Transverse colon (tissue), 4 donors: ENCODE measurements around the gene ISX. TPM values are rescaled to one million over a fixed set of nuclear protein-coding genes. Genes with fewer than 3 reads are reported as not detected.

Experiments
- DNase-seq: peaks from one replicate; pipeline ENCODE4 v3.0.0-alpha.2; 2019
- H3K27ac ChIP-seq, 4 donors: fragments of 200-600 bp; sonication (generic); 2 replicates each; pipeline ENCODE4 v1.5.1; 2016 to 2018; ENCODE audit warnings: inconsistent platforms in 4 of 4
- H3K27me3 ChIP-seq: fragments of 200-600 bp; sonication (generic); 2 replicates; pipeline ENCODE4 v1.5.1; 2017; ENCODE audit warnings: inconsistent platforms
- H3K36me3 ChIP-seq, 4 donors: fragments of 200-600 bp; sonication (generic); 2 replicates each; pipeline ENCODE4 v1.5.1; 2017 to 2019; ENCODE audit warnings: inconsistent platforms in 4 of 4
- H3K4me1 ChIP-seq, 4 donors: fragments of 200-600 bp; sonication (generic); 2 replicates each; pipeline ENCODE4 v1.5.1; 2017 to 2020; ENCODE audit warnings: inconsistent platforms in 4 of 4
- H3K4me3 ChIP-seq, 4 donors: fragments of 200-600 bp; sonication (generic); 1 replicate in 1 of 4; 2 replicates in 3 of 4; pipeline versions ENCODE4 v1.5.1 to v1.6.1; 2017 to 2019; ENCODE audit warnings: inconsistent platforms in 4 of 4
- H3K9me3 ChIP-seq, 2 donors: fragments of 200-600 bp; sonication (generic); 2 replicates each; pipeline ENCODE4 v1.5.1; 2017 to 2019; ENCODE audit warnings: inconsistent platforms in 2 of 2
- CTCF ChIP-seq, 5 experiments: fragments of 200-600 bp in 3 of 5; fragments of 450-650 bp in 2 of 5; sonication (generic) in 3 of 5; IDR thresholded peaks; 1 replicate in 2 of 5; 2 replicates in 3 of 5; pipeline ENCODE4 v1.5.1; 2016 to 2017; ENCODE audit warnings: antibody characterized with exemption in 5 of 5, inconsistent platforms in 3 of 5, mild to moderate bottlenecking in 2 of 5, moderate library complexity in 1 of 5
- EP300 ChIP-seq: sonication (generic); formaldehyde crosslinking; IDR thresholded peaks from one replicate; pipeline ENCODE4 v1.6.1; 2017; ENCODE audit warnings: antibody characterized with exemption, low read depth
- POLR2A ChIP-seq: fragments of 450-650 bp; IDR thresholded peaks from one replicate; pipeline ENCODE4 v1.6.1; 2016; ENCODE audit warnings: antibody characterized with exemption, mild to moderate bottlenecking, moderate library complexity
- POLR2AphosphoS5 ChIP-seq, 3 donors: sonication (generic); formaldehyde crosslinking; IDR thresholded peaks; one replicate each; pipeline ENCODE4 v1.6.1; 2016; ENCODE audit warnings: antibody characterized with exemption in 3 of 3
- WGBS, 2 donors: methylation state at CpG; one replicate each; pipeline ENCODE4 v1.1.5; 2018; ENCODE audit warnings: low coverage in 1 of 2; 5-methylcytosine and 5-hydroxymethylcytosine counted together
- in situ Hi-C, 4 donors: fragments of 200-750 bp; cut with MboI; loops; one replicate each; pipeline versions ENCODE4 v1.15.0 to v1.15.1; 2017; ENCODE audit warnings: low sequenced_read_pairs in 3 of 4, low pct_ligation_motif_present in 1 of 4, low pct_unique_long_range_greater_than_20kb in 1 of 4
- intact Hi-C: fragments of 100-400 bp; cut with DNase I; formaldehyde crosslinking; loops from one replicate; pipeline ENCODE4 v1.15.1; 2023; ENCODE audit warnings: low total_unique reads
- total RNA-seq, 4 donors: library from RNA; depleted of rRNA; stranded (reverse); fragments of >200 nt; gene quantifications; one replicate each; pipeline ENCODE4 v1.1.0, GENCODE V29; 2016

ISX gene
- total RNA-seq, 4 donors from 2014 or later, result 32.6 to 159 (median 84.4) TPM

- in situ Hi-C loops (no loop called here), intact Hi-C loops (no loop called here)
- Histone ChIP-seq H3K4me1 (peaks cover 0 to 17% (median 14%) of the 10 kb centered on the region in 4 donors), H3K9me3 (no peaks in the 10 kb centered on the region), H3K27ac (no peak overlapping the region), H3K36me3 (no peaks in the 10 kb centered on the region), H3K4me3 (no peak overlapping the region), H3K27me3 (peaks cover 7% of the 10 kb centered on the region)
- TF ChIP-seq POLR2A (no peak), EP300 (no peak), CTCF (IDR thresholded peaks at IDR 0.05) (no peak), POLR2AphosphoS5 (IDR thresholded peaks at IDR 0.05) (no peak)
- 77% methylated on average over 3 of the region's 3 CpGs; no CpG with 5 or more reads in 1 of the 2 donors for WGBS, 2 donors
- no peak for DNase-seq
Measured at GRCh38 chr22:35099883-35100282, 33.9 kb downstream of the ISX start.

DNA sequence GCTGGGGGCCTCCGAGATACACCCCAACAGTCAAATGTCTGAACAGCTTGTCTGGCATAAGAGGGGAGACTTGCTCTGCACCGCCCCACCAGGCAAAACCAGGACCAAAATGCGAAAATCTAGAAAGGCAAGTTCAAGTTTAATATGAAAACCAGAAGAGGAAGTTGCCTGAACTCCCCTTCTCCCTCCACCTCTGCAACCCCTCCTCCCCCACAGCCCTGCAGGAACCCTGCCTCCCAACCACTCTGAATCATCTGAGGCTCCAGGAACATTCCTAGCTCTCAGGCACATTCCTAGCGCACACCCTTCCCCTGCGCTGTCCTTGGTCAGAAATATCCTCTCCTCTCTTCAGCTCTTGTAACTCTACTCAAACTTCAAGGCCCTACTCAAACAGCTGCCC is 36.7 kb downstream of the ISX start:
- in situ Hi-C loops, result no loop called here
- TF ChIP-seq POLR2A (no peak), POLR2AphosphoS5 (IDR thresholded peaks at IDR 0.05) (peak in 1 of 3 donors; percentile 20)
- Histone ChIP-seq H3K27ac (peak overlapping the region in 2 of 4 donors; percentile 65 to 66), H3K9me3 (no peaks in the 10 kb centered on the region), H3K4me1 (peaks cover 0 to 20% (median 14%) of the 10 kb centered on the region in 4 donors), H3K36me3 (no peaks in the 10 kb centered on the region), H3K4me3 (no peak overlapping the region), H3K27me3 (no peaks in the 10 kb centered on the region)
- 36 to 50% methylated on average over 5 of the region's 5 CpGs for WGBS, 2 donors
- intact Hi-C loops, result no loop called here
- DNase-seq, result peak; percentile 71

- 18 to 24% methylated on average over 3 to 6 of the region's 6 CpGs for WGBS, 2 donors
- DNase-seq, result peak; percentile 55
- no peaks in the 10 kb centered on the region for H3K36me3 ChIP-seq
- intact Hi-C loops (no loop called here), in situ Hi-C loops (no loop called here)
- peak overlapping the region in 3 of 4 donors; percentile 56 to 66 (median 66) for H3K27ac ChIP-seq
- peaks cover 0 to 20% (median 14%) of the 10 kb centered on the region in 4 donors for H3K4me1 ChIP-seq
- H3K27me3 ChIP-seq, result no peaks in the 10 kb centered on the region
- H3K4me3 ChIP-seq, result no peak overlapping the region
- TF ChIP-seq POLR2A, result no peak
- no peak for TF ChIP-seq POLR2AphosphoS5 (IDR thresholded peaks at IDR 0.05)
- no peak for TF ChIP-seq EP300
- no peak for TF ChIP-seq CTCF (IDR thresholded peaks at IDR 0.05)
- no peaks in the 10 kb centered on the region for H3K9me3 ChIP-seq
Measured at GRCh38 chr22:35103761-35104160, 37.8 kb downstream of the ISX start.

DNA sequence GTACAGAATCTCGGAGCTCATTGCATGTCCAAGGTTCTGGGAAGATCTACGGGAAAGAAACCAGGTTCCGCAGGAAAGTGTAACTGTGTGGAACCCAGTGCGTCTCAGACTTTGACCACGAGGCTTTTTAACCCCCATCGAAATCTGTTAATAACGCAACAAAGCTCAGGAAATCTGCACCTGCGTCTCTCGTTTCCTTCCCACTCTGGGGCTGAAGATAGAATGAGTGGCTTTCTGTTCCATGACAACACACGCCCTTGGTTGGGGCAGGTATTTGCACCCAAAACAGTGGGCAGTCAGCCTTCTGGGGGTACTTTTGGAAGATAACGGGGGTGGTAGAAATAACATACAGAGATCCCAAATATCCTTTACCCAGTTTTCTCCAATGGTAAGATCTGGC is 38.5 kb downstream of the ISX start:
- 70 to 71% methylated on average over 8 to 11 of the region's 11 CpGs for WGBS, 2 donors
- TF ChIP-seq POLR2A (no peak), EP300 (no peak), POLR2AphosphoS5 (IDR thresholded peaks at IDR 0.05) (no peak), CTCF (IDR thresholded peaks at IDR 0.05) (no peak)
- no peak for DNase-seq
- intact Hi-C loops, result no loop called here
- H3K9me3 ChIP-seq, result no peaks in the 10 kb centered on the region
- peak overlapping the region in 1 of 4 donors; percentile 66 for H3K27ac ChIP-seq
- in situ Hi-C loops, result no loop called here
- no peaks in the 10 kb centered on the region for H3K27me3 ChIP-seq
- H3K4me3 ChIP-seq, result no peak overlapping the region
- H3K4me1 ChIP-seq, result peaks cover 0 to 20% (median 14%) of the 10 kb centered on the region in 4 donors
- no peaks in the 10 kb centered on the region for H3K36me3 ChIP-seq

- no peaks in the 10 kb centered on the region for H3K27me3 ChIP-seq
- 43 to 44% methylated on average over 4 of the region's 4 CpGs for WGBS, 2 donors
- TF ChIP-seq POLR2AphosphoS5 (IDR thresholded peaks at IDR 0.05) (no peak), CTCF (IDR thresholded peaks at IDR 0.05) (no peak), POLR2A (no peak), EP300 (no peak)
- peaks cover 0 to 6% (median 2%) of the 10 kb centered on the region in 4 donors for H3K4me1 ChIP-seq
- in situ Hi-C loops, result no loop called here
- intact Hi-C loops, result no loop called here
- H3K4me3 ChIP-seq, result no peak overlapping the region
- DNase-seq, result no peak
- no peaks in the 10 kb centered on the region for H3K9me3 ChIP-seq
- H3K36me3 ChIP-seq, result no peaks in the 10 kb centered on the region
- no peak overlapping the region for H3K27ac ChIP-seq
Measured at GRCh38 chr22:35109616-35110015, 43.7 kb downstream of the ISX start.
